GM18498 (cell line): ENCODE data around the gene JMJD4.
"Not testable (repeated sequence)": the region's sequence is repeated elsewhere in the genome, so short reads cannot be mapped to it uniquely, and the experiment has no call there.

Experiments
- ATAC-seq: cut with Tn5 transposase; IDR thresholded peaks from one replicate; pipeline ENCODE4 v1.9.1; 2021; ENCODE audit warnings: mild to moderate bottlenecking, moderate library complexity; ENCODE audit not compliant: unreplicated experiment

The JMJD4 gene

DNA sequence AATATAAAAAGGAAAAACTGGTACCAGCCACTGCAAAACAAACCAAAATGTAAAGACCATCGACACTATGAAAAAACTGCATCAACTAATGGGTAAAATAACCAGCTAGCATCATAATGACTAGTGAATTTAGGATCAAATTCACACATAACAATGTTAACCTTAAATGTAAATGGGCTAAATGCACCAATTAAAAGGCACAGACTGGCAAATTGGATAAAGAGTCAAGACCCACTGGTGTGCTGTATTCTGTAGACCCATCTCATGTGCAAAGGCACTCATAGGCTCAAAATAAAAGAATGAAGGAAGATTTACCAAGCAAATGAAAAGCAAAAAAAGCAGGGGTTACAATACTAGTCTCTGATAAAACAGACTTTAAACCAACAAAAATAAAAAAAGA, 33.5 kb downstream of the JMJD4 start:
- not testable (repeated sequence) for ATAC-seq

DNA sequence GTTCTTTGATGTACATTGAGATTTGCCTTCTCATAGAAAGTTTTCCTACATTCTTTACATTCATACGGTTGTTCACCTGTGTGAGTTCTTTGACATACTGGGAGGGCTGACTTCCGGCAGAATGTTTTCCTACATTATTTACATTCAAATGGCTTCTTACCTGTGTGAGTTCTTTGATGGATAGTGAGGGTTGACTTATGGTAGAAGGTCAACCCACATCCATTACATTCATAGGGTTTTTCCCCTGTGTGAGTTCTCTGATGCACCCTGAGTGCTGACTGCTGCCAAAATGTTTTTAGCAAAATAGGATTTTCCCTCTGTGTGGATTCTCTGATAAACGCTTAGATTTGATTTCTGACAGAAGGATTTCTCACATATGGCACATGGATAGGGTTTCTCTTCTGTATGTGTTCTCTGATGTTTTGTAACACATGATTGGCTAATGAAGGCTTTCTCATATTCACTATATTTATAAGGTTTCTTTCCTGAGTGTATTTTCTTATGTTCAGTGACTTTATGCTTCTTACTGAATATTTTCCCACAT, 37.7 kb downstream of the JMJD4 start:
- no peak for ATAC-seq

DNA sequence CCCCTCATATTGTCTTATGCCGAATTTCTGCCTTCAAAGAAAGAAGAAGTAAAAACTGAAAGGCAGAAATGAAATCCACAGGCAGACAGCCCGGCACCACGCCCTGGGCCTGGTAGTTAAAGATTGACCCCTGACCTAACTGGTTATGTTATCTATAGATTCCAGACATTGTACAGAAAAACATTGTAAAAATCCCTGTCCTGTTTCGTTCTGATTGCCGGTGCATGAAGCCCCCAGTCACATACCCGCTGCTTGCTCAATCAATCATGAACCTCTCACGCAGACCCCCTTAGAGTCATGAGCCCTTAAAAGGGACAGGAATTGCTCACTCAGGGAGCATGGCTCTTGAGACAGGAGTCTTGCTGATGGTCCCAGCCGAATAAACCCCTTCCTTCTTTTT, 49.3 kb downstream of the JMJD4 start:
- no peak for ATAC-seq
